NCI-H82 (cell line): ENCODE data around the gene IER3.
A peak's percentile ranks its signal among the peaks of the same experiment; 100 is the strongest.
"Not testable (repeated sequence)": the region's sequence is repeated elsewhere in the genome, so short reads cannot be mapped to it uniquely, and the experiment has no call there.

Experiments
- DNase-seq: peaks from one replicate; lab custom pipeline; 2025; lab: John Stamatoyannopoulos, UW

Gene IER3

GRCh38 chr6:30723843-30724741, 20.3 kb downstream of the IER3 start:
- DNase-seq: not testable (repeated sequence)

- not testable (repeated sequence) for DNase-seq
These were observed 21.0 kb downstream of the IER3 start for GRCh38 chr6:30723159-30723842.

- DNase-seq: peak; percentile 86
These were observed 21.9 kb downstream of the IER3 start for GRCh38 chr6:30722280-30723112.

- DNase-seq: not testable (repeated sequence)
These were observed 22.4 kb downstream of the IER3 start for GRCh38 chr6:30722025-30722279.

- peak; percentile 94 for DNase-seq
These were observed 22.9 kb downstream of the IER3 start for GRCh38 chr6:30721198-30722024.

GRCh38 chr6:30720738-30721197, 23.6 kb downstream of the IER3 start:
- DNase-seq: peak; percentile 90

GRCh38 chr6:30719791-30720737, 24.3 kb downstream of the IER3 start, which contains the start of gene TUBB:
TUBB (plus strand) TSS chr6:30720352; CDS start chr6:30720507, 155 bp downstream.
- peak; percentile 99 for DNase-seq

- peak; percentile 60 for DNase-seq
These were observed 25.0 kb downstream of the IER3 start for GRCh38 chr6:30719356-30719755.

- DNase-seq: not testable (repeated sequence)
These were observed 26.3 kb downstream of the IER3 start for GRCh38 chr6:30717845-30718720.

GRCh38 chr6:30717129-30717844, 27.1 kb downstream of the IER3 start, which contains the start of gene MDC1:
MDC1 (minus strand) TSS chr6:30717281; CDS start chr6:30715175, 2,106 bp downstream.
- peak; percentile 100 for DNase-seq

- no peak for DNase-seq
These were observed 27.5 kb downstream of the IER3 start for GRCh38 chr6:30716879-30717128.

- DNase-seq: no peak
These were observed 30.1 kb downstream of the IER3 start for GRCh38 chr6:30714263-30714662.

- no peak for DNase-seq
These were observed 31.9 kb downstream of the IER3 start for GRCh38 chr6:30712441-30712945.

- DNase-seq: no peak
These were observed 32.5 kb downstream of the IER3 start for GRCh38 chr6:30711758-30712380.

- DNase-seq: no peak
These were observed 35.1 kb downstream of the IER3 start for GRCh38 chr6:30709101-30709868.

GRCh38 chr6:30707281-30707850, 37.0 kb downstream of the IER3 start:
- DNase-seq: no peak

GRCh38 chr6:30705620-30706019, 38.7 kb downstream of the IER3 start:
- no peak for DNase-seq
